ENCODE results near the gene KANSL3. TPM values are rescaled to one million over a fixed set of nuclear protein-coding genes. Genes with fewer than 3 reads are reported as not detected.
A peak's percentile ranks its signal among the peaks of the same experiment; 100 is the strongest.
"Not testable (repeated sequence)": the region's sequence is repeated elsewhere in the genome, so short reads cannot be mapped to it uniquely, and the experiment has no call there.

Gene KANSL3
- total and polyA plus RNA-seq, 7 donors: 12.0 to 55.0 (median 35.4) TPM

DNA sequence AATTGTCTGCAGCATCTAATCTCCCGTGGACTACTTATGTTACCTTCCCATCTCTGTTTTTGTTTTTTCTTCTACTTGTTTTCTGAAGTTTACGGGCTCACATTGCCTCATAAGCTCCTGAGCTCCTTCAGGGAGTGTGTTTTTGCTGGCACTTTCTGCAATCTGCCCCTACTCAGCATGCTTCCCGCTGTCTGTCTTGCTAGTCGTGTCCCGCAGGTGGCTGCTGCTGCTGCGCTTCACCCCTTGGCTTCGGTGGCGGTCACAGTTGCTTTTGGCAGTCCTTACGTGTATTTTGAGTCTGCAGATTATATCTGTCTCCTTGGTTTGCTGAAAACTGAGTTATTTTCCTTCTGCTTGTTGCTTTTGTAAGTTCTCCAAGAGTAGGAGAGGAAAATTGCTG lies 41.7 kb upstream of the KANSL3 start:
- TF ChIP-seq, protein P1, sequence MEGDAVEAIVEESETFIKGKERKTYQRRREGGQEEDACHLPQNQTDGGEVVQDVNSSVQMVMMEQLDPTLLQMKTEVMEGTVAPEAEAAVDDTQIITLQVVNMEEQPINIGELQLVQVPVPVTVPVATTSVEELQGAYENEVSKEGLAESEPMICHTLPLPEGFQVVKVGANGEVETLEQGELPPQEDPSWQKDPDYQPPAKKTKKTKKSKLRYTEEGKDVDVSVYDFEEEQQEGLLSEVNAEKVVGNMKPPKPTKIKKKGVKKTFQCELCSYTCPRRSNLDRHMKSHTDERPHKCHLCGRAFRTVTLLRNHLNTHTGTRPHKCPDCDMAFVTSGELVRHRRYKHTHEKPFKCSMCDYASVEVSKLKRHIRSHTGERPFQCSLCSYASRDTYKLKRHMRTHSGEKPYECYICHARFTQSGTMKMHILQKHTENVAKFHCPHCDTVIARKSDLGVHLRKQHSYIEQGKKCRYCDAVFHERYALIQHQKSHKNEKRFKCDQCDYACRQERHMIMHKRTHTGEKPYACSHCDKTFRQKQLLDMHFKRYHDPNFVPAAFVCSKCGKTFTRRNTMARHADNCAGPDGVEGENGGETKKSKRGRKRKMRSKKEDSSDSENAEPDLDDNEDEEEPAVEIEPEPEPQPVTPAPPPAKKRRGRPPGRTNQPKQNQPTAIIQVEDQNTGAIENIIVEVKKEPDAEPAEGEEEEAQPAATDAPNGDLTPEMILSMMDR (IDR thresholded peaks at IDR 0.05): no peak
- no peak for TF ChIP-seq EP300 (IDR thresholded peaks at IDR 0.05)
- TF ChIP-seq POLR2A (IDR thresholded peaks at IDR 0.05): no peak
- peaks cover 0 to 5% (median 0%) of the 10 kb centered on the region in 3 donors for H3K27me3 ChIP-seq
- DNase-seq: no peak
- H3K4me1 ChIP-seq: no peaks in the 10 kb centered on the region
- H3K9me3 ChIP-seq: no peaks in the 10 kb centered on the region
- no peaks in the 10 kb centered on the region for H3K36me3 ChIP-seq
- 24 to 65% methylated on average over 9 of the region's 9 CpGs for WGBS, 2 donors
- no peak overlapping the region for H3K27ac ChIP-seq
- no peak overlapping the region for H3K4me3 ChIP-seq
- intact Hi-C loops (cut with DNase I): no loop called here

DNA sequence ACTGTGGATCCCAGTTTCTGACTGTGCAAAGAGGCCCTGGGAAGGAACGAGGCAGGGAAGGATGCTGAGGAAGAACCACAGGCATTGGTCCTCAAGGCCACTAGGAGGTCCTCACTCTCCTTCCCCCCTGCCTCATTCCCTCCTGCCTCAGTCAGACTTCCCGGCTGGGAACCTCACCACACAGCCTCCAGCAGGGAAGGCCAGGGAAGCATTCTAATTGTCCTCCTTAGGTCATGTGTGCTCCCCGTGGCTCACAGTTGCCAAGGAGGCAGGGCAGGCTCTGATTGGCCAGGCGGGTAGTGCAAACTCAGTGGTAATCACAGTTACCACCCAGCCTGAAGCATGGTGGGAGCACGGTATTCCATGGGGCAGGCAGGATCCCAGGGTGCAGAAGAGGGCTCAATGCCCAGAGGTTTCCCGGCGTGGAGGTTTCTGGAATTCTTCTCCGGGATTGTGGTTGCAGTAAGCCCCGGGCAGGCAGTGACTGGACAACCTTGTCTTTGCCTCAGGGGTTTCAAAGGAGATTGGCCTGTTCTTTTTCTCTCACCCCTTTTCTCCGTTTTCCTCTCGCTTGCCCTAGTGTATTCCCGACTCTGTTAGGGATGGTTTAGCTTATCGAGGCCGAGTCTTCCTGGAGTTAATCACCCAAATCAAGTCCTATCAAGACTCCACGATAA lies 31.6 kb upstream of the KANSL3 start:
- TF ChIP-seq POLR2AphosphoS5 (IDR thresholded peaks at IDR 0.05) (no peak), POLR2A (IDR thresholded peaks at IDR 0.05) (no peak), EP300 (IDR thresholded peaks at IDR 0.05) (no peak)
- TF ChIP-seq, protein P1 (IDR thresholded peaks at IDR 0.05): no peak
- no peak for DNase-seq
- no peak overlapping the region for H3K27ac ChIP-seq
- WGBS, 2 donors: 89 to 92% methylated on average over 15 of the region's 15 CpGs
- intact Hi-C loops (cut with DNase I): no loop called here
- H3K36me3 ChIP-seq: no peaks in the 10 kb centered on the region
- H3K4me1 ChIP-seq: peaks cover 0 to 12% (median 5%) of the 10 kb centered on the region in 4 donors
- H3K27me3 ChIP-seq: no peaks in the 10 kb centered on the region
- no peaks in the 10 kb centered on the region for H3K9me3 ChIP-seq
- H3K4me3 ChIP-seq: no peak overlapping the region

DNA sequence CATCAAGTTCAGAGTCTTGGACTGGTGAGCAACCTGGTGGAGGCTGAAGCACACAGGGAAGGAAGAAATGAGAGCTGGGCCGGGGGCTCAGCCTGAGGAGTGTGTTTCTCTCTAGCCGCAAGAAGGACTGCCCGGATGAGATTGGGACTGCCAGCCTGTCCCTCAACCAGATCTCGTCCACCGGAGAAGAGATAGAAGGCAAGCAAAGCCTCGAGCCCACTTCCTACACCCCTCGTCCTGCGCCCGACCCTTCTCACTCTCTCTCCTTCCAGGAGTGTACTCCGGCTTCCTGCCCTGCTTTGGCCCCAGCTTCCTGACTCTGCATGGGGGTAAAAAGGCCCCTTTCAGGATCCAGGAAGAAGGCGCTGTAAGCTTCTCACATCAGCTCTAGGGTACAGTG lies 30.7 kb upstream of the KANSL3 start:
- Histone ChIP-seq H3K9me3 (peaks cover 0 to 4% (median 0%) of the 10 kb centered on the region in 4 donors), H3K4me3 (no peak overlapping the region), H3K4me1 (peaks cover 0 to 12% (median 5%) of the 10 kb centered on the region in 4 donors), H3K36me3 (no peaks in the 10 kb centered on the region), H3K27ac (no peak overlapping the region), H3K27me3 (no peaks in the 10 kb centered on the region)
- WGBS, 2 donors: 79 to 89% methylated on average over 11 of the region's 11 CpGs
- TF ChIP-seq POLR2AphosphoS5 (IDR thresholded peaks at IDR 0.05): no peak
- no peak for TF ChIP-seq EP300 (IDR thresholded peaks at IDR 0.05)
- no peak for TF ChIP-seq POLR2A (IDR thresholded peaks at IDR 0.05)
- TF ChIP-seq, protein P1 (IDR thresholded peaks at IDR 0.05): no peak
- intact Hi-C loops (cut with DNase I): no loop called here
- DNase-seq: no peak

DNA sequence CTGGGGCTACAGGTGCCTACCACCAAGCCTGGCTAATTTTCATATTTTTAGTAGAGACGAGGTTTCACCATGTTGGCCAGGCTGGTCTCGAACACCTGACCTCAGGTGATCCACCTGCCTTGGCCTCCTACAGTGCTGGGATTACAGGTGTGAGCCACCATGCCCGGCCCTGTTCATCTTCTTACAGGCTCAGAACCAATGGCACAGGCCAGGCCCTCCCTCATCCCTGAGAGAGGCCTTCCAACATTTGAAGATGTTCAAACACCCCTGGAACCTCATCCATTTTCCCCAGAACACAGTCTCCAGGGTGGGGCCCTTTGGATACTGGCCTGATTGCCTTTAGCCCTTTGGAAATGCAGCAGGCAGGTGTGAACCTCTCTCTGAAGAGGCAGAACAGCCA lies 27.6 kb upstream of the KANSL3 start:
- 93 to 97% methylated on average over 3 of the region's 3 CpGs for WGBS, 2 donors
- H3K36me3 ChIP-seq; intact Hi-C loops (cut with DNase I); H3K9me3 ChIP-seq; H3K27me3 ChIP-seq; H3K4me3 ChIP-seq: not testable (repeated sequence)
- Histone ChIP-seq H3K4me1 (peaks cover 0 to 12% (median 5%) of the 10 kb centered on the region in 4 donors), H3K27ac (peak overlapping the region; percentile 31 to 66 (median 49))
- DNase-seq: peak; percentile 6

DNA sequence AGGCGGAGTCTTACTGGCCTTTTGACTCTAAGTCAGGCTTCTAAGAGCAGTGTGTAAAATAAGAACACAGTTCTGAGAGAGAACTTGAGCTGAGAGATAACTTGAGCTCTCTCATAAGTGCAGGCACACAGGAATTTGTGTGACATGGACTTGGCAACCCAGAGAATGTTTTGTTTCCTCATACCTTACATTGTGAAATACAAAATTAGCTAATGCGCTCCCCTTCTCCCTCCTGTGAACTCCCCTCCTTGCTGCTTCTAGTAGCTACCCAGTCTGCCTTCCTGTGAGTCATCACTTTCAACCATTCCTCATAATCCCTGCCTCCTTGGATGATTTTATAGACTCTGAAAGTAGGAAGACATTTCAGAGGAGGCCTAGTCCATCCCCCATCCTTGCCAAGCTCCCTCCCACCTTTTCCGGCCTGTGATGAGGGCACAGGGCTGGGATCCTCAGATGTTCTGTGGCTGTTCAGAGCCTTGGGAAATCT lies 27.0 kb upstream of the KANSL3 start:
- Histone ChIP-seq H3K27me3 (no peaks in the 10 kb centered on the region), H3K4me1 (peaks cover 0 to 12% (median 5%) of the 10 kb centered on the region in 4 donors), H3K4me3 (no peak overlapping the region), H3K9me3 (peaks cover 0 to 4% (median 0%) of the 10 kb centered on the region in 4 donors), H3K36me3 (no peaks in the 10 kb centered on the region), H3K27ac (peak overlapping the region; percentile 31 to 66 (median 49))
- intact Hi-C loops (cut with DNase I): no loop called here
- TF ChIP-seq, protein P1 (IDR thresholded peaks at IDR 0.05): no peak
- peak in 3 of 4 donors; percentile 12 to 35 (median 15) for TF ChIP-seq POLR2AphosphoS5 (IDR thresholded peaks at IDR 0.05)
- no peak for TF ChIP-seq POLR2A (IDR thresholded peaks at IDR 0.05)
- 87 to 89% methylated on average over 3 of the region's 3 CpGs for WGBS, 2 donors
- DNase-seq: peak; percentile 66
